Loucy (cell line): Measurements from ENCODE around the gene RNASE12.
"Not testable (repeated sequence)": the region's sequence is repeated elsewhere in the genome, so short reads cannot be mapped to it uniquely, and the experiment has no call there.

Experiments used
- H2AFZ ChIP-seq: fragments of 200-600 bp; sonication (generic); 2 replicates; pipeline ENCODE4 v1.6.0; 2016; ENCODE audit warnings: antibody characterized with exemption, mild to moderate bottlenecking, low read length, moderate library complexity
- H3F3A ChIP-seq: fragments of 200-600 bp; 2 replicates; pipeline ENCODE4 v1.6.0; 2016; ENCODE audit warnings: antibody characterized with exemption, low read depth, mild to moderate bottlenecking
- H3K27me3 ChIP-seq: fragments of 200-600 bp; sonication (generic); 2 replicates; pipeline ENCODE4 v1.6.1; 2014; ENCODE audit warnings: low read length, mild to moderate bottlenecking; ENCODE audit not compliant: insufficient read depth, poor library complexity, severe bottlenecking
- H3K36me3 ChIP-seq: fragments of 200-600 bp; sonication (generic); 2 replicates; pipeline ENCODE4 v1.6.1; 2016; ENCODE audit warnings: low read length; ENCODE audit not compliant: insufficient read depth
- H3K4me1 ChIP-seq: fragments of 200-600 bp; sonication (generic); 2 replicates; pipeline ENCODE4 v1.5.1; 2014; ENCODE audit warnings: low read length, mild to moderate bottlenecking; ENCODE audit not compliant: insufficient read depth, poor library complexity, severe bottlenecking
- H3K4me2 ChIP-seq: fragments of 200-600 bp; sonication (generic); 2 replicates; pipeline ENCODE4 v1.6.0; 2014; ENCODE audit warnings: antibody characterized with exemption, low read length, low read depth, mild to moderate bottlenecking; ENCODE audit not compliant: poor library complexity, severe bottlenecking
- H3K4me3 ChIP-seq: fragments of 200-600 bp; sonication (generic); 2 replicates; pipeline ENCODE4 v1.5.1; 2014; ENCODE audit warnings: low read length, mild to moderate bottlenecking, mixed read lengths; ENCODE audit not compliant: poor library complexity, severe bottlenecking
- H3K79me2 ChIP-seq: fragments of 200-600 bp; sonication (generic); 2 replicates; pipeline ENCODE4 v1.6.1; 2014; ENCODE audit warnings: low read length; ENCODE audit not compliant: insufficient read depth
- H3K9ac ChIP-seq: fragments of 200-600 bp; sonication (generic); 2 replicates; pipeline ENCODE4 v1.6.0; 2014; ENCODE audit warnings: mild to moderate bottlenecking, low read depth, low read length, moderate library complexity; ENCODE audit not compliant: poor library complexity, severe bottlenecking
- H3K9me2 ChIP-seq: fragments of 200-600 bp; sonication (generic); replicated peaks from 2 replicates; pipeline ENCODE4 v1.6.1; 2016; ENCODE audit warnings: low read depth, low read length, mixed read lengths
- H3K9me3 ChIP-seq: fragments of 200-600 bp; sonication (generic); 2 replicates; pipeline ENCODE4 v1.6.1; 2014; ENCODE audit warnings: mild to moderate bottlenecking, antibody characterized with exemption, low read length, low read depth; ENCODE audit not compliant: insufficient read depth
- H4K20me1 ChIP-seq: fragments of 200-600 bp; sonication (generic); 2 replicates; pipeline ENCODE4 v1.6.0; 2014; ENCODE audit warnings: antibody characterized with exemption, low read length, mild to moderate bottlenecking; ENCODE audit not compliant: insufficient read depth, poor library complexity, severe bottlenecking
- EZH2phosphoT487 ChIP-seq: fragments of 200-600 bp; IDR thresholded peaks from 2 replicates; pipeline ENCODE4 v1.6.1; 2018; ENCODE audit warnings: antibody characterized with exemption, mild to moderate bottlenecking, moderate library complexity, borderline replicate concordance
- TF ChIP-seq, protein P1 (sequence below): fragments of 200-600 bp; sonication (generic); conservative IDR thresholded peaks from 2 replicates; pipeline ENCODE4 v1.5.1; 2014; ENCODE audit warnings: mild to moderate bottlenecking, antibody characterized with exemption, low read length

Gene RNASE12

DNA sequence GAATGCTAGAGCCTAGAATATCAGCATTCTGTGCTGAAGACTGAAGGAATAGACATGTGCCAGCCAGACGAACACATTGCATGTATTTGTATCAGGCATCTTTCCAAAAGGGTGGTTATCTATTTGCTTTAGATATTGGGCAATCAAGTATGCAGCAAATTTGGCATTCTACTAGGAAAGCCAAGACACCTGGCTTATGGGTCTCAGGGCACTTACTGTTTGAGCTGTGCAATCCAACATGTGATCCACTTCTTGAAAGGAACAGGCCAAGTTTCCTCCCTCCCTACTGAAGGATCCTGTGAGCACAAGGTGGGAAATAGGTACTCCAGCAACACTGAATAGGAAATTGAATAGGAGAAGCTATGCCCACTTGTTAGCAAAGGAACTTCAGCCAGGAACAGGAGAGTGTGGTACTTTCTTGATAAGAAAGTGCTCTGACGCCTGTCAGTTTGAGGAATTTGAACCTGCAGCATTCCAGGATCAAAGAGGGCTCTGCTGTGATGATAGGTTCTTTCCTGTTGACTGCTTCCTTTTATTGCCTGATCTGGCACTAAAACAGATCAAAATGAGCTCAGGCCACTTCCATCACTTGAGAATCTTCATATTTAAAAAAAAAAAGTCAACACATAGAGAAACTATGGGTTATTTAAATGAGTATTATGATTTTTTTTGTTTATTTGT, 29.8 kb upstream of the RNASE12 start:
- no peaks in the 10 kb centered on the region for H3K9me2 ChIP-seq
- no peak overlapping the region for H3K4me3 ChIP-seq
- no peaks in the 10 kb centered on the region for H4K20me1 ChIP-seq
- no peaks in the 10 kb centered on the region for H3K36me3 ChIP-seq
- H3F3A ChIP-seq = no peaks in the 10 kb centered on the region
- peaks cover 22% of the 10 kb centered on the region for H3K4me1 ChIP-seq
- no peak overlapping the region for H2AFZ ChIP-seq
- no peak for TF ChIP-seq EZH2phosphoT487
- TF ChIP-seq, protein P1, sequence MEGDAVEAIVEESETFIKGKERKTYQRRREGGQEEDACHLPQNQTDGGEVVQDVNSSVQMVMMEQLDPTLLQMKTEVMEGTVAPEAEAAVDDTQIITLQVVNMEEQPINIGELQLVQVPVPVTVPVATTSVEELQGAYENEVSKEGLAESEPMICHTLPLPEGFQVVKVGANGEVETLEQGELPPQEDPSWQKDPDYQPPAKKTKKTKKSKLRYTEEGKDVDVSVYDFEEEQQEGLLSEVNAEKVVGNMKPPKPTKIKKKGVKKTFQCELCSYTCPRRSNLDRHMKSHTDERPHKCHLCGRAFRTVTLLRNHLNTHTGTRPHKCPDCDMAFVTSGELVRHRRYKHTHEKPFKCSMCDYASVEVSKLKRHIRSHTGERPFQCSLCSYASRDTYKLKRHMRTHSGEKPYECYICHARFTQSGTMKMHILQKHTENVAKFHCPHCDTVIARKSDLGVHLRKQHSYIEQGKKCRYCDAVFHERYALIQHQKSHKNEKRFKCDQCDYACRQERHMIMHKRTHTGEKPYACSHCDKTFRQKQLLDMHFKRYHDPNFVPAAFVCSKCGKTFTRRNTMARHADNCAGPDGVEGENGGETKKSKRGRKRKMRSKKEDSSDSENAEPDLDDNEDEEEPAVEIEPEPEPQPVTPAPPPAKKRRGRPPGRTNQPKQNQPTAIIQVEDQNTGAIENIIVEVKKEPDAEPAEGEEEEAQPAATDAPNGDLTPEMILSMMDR = no peak
- no peak overlapping the region for H3K9ac ChIP-seq
- H3K79me2 ChIP-seq = no peaks in the 10 kb centered on the region
- H3K4me2 ChIP-seq = no peak overlapping the region
- no peaks in the 10 kb centered on the region for H3K9me3 ChIP-seq
- H3K27me3 ChIP-seq = no peaks in the 10 kb centered on the region

DNA sequence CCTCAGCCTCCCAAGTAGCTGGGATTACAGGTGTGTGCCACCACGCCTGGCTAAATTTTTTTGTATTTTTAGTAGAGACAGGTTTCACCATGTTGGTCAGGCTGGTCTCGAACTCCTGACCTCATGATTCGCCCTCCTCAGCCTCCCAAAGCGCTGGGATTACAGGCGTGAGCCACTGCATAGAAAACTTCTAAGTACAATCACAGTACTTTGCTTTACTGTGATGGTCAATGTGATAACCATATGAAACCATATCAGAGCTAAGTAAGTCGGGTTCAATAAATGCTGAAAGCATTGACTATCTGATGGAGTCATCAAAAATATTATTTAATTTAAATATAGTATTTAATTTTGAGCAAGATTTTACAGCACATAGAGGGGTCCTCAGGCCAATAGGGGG, 28.5 kb upstream of the RNASE12 start:
- H3K4me2 ChIP-seq, H3K79me2 ChIP-seq, H3K27me3 ChIP-seq, H4K20me1 ChIP-seq, H3K4me3 ChIP-seq, H3K9me2 ChIP-seq, H3K9ac ChIP-seq, H2AFZ ChIP-seq, H3K36me3 ChIP-seq, H3K9me3 ChIP-seq, H3F3A ChIP-seq: not testable (repeated sequence)
- H3K4me1 ChIP-seq = peaks cover 22% of the 10 kb centered on the region

DNA sequence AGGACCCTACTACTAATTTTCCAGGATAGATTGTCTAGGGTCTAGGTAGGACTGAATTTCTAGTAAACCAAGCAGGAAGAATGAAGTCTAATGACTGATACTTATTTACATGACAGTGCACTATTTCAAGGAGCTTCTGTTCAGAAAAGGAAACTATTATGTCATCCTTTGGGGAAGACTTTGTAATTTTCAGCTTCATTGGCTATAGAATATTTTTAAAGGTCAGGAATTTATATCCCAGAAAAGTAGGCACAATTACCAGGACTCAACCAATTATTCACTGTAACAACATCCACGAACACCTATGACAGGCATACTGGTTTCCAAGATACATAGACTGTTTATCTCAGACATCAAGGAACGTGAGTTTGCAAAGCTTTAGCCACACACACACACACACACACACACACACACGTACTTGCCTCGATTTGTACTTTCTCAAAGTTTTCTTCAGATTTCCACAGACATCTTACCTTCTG, 27.1 kb upstream of the RNASE12 start:
- Histone ChIP-seq H3K9me2 (no peaks in the 10 kb centered on the region), H3K4me1 (peaks cover 17% of the 10 kb centered on the region), H3K9ac (peak overlapping the region; percentile 15), H3K36me3 (no peaks in the 10 kb centered on the region), H3K4me2 (peak overlapping the region; percentile 68), H3K27me3 (no peaks in the 10 kb centered on the region), H3K9me3 (no peaks in the 10 kb centered on the region), H3K4me3 (peak overlapping the region; percentile 37), H4K20me1 (no peaks in the 10 kb centered on the region), H3K79me2 (no peaks in the 10 kb centered on the region), H3F3A (no peaks in the 10 kb centered on the region), H2AFZ (peak overlapping the region; percentile 34; the same call in 1 of the 2 replicates)
- TF ChIP-seq EZH2phosphoT487 = no peak
- TF ChIP-seq, protein P1 = no peak
